Endometrium (tissue), 2 donors: ENCODE data around the gene DNMT3A.

Experiments used
- FAIRE-seq: peaks from 2 replicates; lab custom pipeline; 2012; peaks lifted over from hg19 to GRCh38; lab: Jason Lieb, UNC
- donor health status: control.
- donor health status: control.

DNMT3A gene

GRCh38 chr2:25343187-25343825 lies 1.6 kb upstream of the DNMT3A start:
- no peak for FAIRE-seq

- no peak for FAIRE-seq
Observed at GRCh38 chr2:25342372-25343186, 854 bp upstream of the DNMT3A start.

GRCh38 chr2:25341011-25341727 lies 556 bp downstream of the DNMT3A start:
- FAIRE-seq, result no peak

- FAIRE-seq, result no peak
Observed at GRCh38 chr2:25340181-25340921, 1.4 kb downstream of the DNMT3A start.

- no peak for FAIRE-seq
Observed at GRCh38 chr2:25339791-25340180, 1.9 kb downstream of the DNMT3A start.

- no peak for FAIRE-seq
Observed at GRCh38 chr2:25339211-25339674, 2.5 kb downstream of the DNMT3A start.

GRCh38 chr2:25338401-25338800 lies 3.3 kb downstream of the DNMT3A start:
- no peak for FAIRE-seq

GRCh38 chr2:25337891-25338290 lies 3.8 kb downstream of the DNMT3A start:
- no peak for FAIRE-seq

- FAIRE-seq, result no peak
Observed at GRCh38 chr2:25337276-25337675, 4.4 kb downstream of the DNMT3A start.

- no peak for FAIRE-seq
Observed at GRCh38 chr2:25336383-25336841, 5.3 kb downstream of the DNMT3A start.

- FAIRE-seq, result no peak
Observed at GRCh38 chr2:25335971-25336370, 5.8 kb downstream of the DNMT3A start.

- no peak for FAIRE-seq
Observed at GRCh38 chr2:25335204-25335603, 6.5 kb downstream of the DNMT3A start.

GRCh38 chr2:25334482-25334881 lies 7.2 kb downstream of the DNMT3A start:
- no peak for FAIRE-seq

- FAIRE-seq, result no peak
Observed at GRCh38 chr2:25333981-25334380, 7.7 kb downstream of the DNMT3A start.

- FAIRE-seq, result no peak
Observed at GRCh38 chr2:25332571-25332970, 9.2 kb downstream of the DNMT3A start.

- FAIRE-seq, result no peak
Observed at GRCh38 chr2:25331686-25332365, 9.9 kb downstream of the DNMT3A start.

GRCh38 chr2:25330937-25331336 lies 10.8 kb downstream of the DNMT3A start:
- no peak for FAIRE-seq

- no peak for FAIRE-seq
Observed at GRCh38 chr2:25330273-25330672, 11.5 kb downstream of the DNMT3A start.

GRCh38 chr2:25328152-25329085 lies 13.3 kb downstream of the DNMT3A start:
- FAIRE-seq, result no peak

GRCh38 chr2:25326326-25327013 lies 15.3 kb downstream of the DNMT3A start:
- no peak for FAIRE-seq
